OCI-LY3 (cell line): ENCODE measurements around the gene CRHR2.

ENCODE experiments used
- CTCF ChIP-seq: fragments of 200-600, 300-600 bp; sonication (generic); IDR thresholded peaks from 2 replicates; pipeline ENCODE4 v1.5.1; 2014; ENCODE audit warnings: antibody characterized with exemption, low read length, low read depth
- EZH2phosphoT487 ChIP-seq: fragments of 200-600 bp; shearing (Covaris generic); IDR thresholded peaks from 2 replicates; pipeline ENCODE4 v1.6.1; 2018; ENCODE audit warnings: antibody characterized with exemption, mixed run types, low read depth

GRCh38 chr7:30723776-30724175 lies 41.5 kb upstream of the CRHR2 start:
- no peak for TF ChIP-seq CTCF
- TF ChIP-seq EZH2phosphoT487: no peak
